KBM-7 (cell line): ENCODE measurements around the gene LAS1L.
"Not testable (repeated sequence)": the region's sequence is repeated elsewhere in the genome, so short reads cannot be mapped to it uniquely, and the experiment has no call there.

Source experiments
- DNase-seq: peaks from one replicate; pipeline ENCODE4 v3.0.0-alpha.2; 2015
- in situ Hi-C: fragments of 300-500 bp; cut with MboI; formaldehyde crosslinking; loops from 2 replicates; pipeline ENCODE4 v1.14.3; 2020; ENCODE audit warnings: low sequenced_read_pairs, low pct_unique_long_range_greater_than_20kb, mixed read lengths

LAS1L gene

DNA sequence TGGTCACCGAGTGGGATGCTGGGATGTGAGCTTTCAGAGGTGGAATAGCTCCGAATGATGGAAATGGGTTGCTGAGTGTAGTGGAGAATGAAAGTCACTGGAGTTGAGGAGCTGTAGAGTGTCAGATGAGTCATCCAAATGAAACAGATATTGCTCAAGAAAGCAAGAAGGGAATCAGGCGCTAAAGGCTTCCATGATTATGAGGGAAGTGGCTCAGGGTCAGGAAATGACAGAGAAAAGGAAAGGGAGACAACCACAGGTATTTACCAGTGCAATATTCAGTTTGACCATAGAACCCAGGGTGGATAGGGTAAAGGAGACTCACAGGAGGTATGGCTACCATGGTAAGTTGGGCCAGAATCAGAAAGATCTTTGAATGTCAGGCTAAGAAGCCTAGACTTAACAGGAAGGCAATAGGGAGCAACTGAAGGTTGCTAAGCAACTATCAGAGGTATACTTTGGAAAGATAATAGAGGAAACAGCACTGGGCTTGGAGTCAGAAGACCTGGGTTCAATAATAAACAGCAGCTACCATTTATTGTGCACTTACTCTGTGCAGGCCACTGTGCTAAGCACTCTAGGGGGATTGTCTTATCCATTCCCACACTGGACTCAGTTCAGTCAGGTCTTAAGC is 11.7 kb downstream of the LAS1L start:
- in situ Hi-C loops = no loop called here
- peak; percentile 29 for DNase-seq

DNA sequence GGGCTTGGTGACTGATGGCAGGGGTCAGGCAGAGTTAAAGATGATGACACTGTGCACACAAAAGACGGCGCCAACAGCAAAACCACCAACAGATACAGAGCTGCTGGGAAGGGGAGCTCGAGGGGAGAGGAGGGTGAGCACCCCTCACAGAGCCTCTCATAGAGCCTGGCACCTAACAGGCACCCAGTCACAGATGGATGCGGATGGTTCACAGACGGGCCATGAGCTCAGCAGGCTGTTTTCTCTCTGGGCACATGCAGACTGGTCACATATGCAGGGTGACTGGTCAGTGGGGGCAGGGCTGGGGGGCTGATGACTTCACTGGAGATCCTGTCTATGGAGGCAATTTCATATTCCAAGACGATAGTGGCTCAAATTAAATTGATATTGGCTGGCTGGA is 15.1 kb downstream of the LAS1L start:
- DNase-seq, in situ Hi-C loops: not testable (repeated sequence)

DNA sequence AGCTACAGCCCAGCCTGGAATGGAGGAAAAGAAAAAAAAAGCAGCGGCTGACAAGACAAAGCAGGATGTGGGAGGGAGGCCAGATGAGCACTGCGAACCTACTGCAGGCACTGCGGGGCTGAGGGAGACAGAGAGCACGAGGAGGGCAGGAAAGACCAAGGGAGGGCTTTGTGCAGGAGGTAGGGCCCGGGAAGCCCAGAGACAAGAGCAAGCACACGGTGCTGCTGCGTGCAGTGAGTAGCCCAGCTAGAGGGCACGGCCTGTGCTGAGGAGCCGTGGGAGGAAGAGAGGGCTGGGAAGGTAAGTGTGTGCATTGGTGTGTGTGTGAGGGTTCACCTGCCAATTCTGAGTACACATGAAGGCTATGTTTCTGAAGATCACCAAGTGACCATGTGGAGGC is 15.6 kb downstream of the LAS1L start:
- in situ Hi-C loops = not testable (repeated sequence)

DNA sequence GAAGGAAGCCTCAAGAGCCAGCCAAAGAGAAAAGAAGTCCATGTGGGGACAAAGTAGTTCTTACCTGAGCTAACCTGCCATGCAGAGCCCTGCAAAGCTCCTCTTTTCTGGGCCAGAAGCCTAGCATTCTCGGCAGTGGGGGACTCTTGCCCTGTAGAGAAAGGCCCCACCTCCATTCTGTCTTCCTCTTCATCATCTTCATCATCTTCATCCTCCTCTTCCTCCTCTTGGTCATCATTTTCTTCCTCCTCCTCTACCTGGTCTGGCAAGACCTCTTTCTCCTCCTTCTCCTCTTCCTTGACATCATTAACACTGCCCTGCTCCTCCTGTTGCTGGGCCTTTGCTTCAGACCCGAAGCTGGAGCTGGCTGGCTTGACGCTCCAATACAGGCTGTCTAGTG is 16.7 kb downstream of the LAS1L start:
- in situ Hi-C loops = no loop called here

More for the DNA sequence above, 15.6 kb downstream of the LAS1L start:
- not testable (repeated sequence) for DNase-seq

DNA sequence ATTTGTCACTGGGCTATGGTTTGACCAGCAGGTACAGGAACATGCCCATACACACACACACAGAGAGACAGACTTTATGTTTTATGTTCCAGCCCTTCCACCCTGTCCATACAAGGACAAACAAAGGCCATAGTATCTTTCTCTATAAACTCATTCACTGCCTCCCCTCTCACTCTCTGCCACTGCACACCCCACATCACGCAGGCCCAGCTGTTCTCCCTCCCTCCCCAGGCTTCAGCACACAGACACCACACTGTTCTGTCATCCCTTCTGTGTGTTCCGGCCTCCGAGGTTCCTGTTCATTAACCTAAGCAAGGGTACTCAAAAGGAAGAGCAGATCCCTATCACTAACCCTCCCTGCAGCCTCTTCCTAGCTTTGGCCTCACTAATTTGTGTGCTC is 17.8 kb downstream of the LAS1L start:
- in situ Hi-C loops = no loop called here
- DNase-seq = no peak

More for the DNA sequence above, 16.7 kb downstream of the LAS1L start:
- no peak for DNase-seq

DNA sequence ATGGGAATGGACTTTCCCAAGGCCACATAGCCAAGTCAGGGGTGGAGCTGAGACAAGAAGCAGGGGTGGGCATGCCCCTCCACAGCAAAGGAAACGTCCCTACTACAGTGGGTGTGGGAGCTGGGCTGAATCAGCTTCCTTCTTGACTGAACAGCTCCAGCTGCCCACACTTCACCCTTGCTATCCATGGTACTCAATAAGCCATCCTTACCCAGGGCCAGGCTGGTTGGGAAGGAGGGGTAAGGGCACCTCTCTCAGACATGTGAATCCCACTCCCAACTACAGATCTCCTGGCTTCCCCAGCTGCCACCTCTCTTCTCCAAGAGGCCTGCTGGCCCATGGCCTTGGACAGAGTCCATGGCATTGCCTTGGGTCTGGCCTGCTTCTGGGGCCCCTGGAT is 21.0 kb downstream of the LAS1L start:
- no peak for DNase-seq
- in situ Hi-C loops = no loop called here

DNA sequence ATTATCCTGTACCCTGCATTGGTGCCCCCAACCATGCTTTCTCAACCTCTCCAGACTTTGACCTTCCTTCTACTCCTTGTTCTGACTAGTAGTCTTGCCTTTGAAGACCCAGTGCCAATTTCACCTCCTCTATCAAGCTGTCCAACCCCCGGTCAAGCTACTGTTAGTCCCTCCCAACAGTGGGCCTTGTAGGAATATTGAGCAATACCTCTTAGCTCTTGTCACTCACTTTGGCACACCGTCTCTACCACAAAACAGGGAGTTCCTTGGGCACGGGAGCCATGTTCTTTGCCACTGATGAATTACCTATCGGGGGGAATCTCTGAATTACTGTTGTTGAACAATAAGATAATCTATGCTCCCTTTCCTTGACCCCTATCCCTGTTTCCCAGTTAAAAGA is 25.2 kb downstream of the LAS1L start:
- peak; percentile 15 for DNase-seq

DNA sequence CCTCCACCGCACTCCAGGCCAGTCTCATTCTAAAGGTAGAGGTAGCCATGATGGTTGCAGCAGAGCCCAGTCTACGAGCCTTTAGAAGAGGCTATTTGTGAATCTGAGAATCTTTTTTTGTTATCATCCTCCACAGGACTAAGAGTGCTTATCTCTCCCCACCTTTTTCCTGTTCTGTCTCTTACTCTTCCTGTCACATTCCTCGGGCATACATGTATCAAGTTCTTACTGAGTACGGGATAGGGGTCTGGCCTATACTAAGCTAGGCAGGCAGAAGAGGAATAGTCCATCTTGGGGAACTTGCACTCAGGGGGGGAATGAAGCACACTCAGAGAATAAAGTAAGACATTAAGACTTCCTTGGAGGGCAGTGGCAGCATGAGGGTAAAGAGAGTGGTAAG is 25.7 kb downstream of the LAS1L start:
- in situ Hi-C loops = no loop called here
- peak; percentile 22 for DNase-seq

More for the DNA sequence above, 25.2 kb downstream of the LAS1L start:
- in situ Hi-C loops = no loop called here

DNA sequence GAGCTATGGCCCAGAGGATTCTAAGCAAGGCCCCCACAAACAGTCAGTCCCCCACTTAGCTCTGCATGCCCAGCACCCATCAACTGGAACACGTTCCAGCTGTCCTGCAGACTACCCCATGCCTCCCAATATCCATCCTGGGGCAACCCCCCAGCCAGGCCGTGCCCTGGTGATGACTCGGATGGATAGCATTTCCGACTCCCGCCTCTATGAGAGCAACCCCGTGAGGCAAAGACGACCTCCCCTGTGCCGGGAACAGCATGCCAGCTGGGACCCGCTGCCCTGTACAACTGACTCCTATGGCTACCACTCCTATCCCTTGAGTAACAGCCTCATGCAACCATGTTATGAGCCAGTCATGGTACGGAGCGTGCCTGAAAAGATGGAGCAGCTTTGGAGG is 32.0 kb downstream of the LAS1L start:
- DNase-seq = no peak
- in situ Hi-C loops = no loop called here

DNA sequence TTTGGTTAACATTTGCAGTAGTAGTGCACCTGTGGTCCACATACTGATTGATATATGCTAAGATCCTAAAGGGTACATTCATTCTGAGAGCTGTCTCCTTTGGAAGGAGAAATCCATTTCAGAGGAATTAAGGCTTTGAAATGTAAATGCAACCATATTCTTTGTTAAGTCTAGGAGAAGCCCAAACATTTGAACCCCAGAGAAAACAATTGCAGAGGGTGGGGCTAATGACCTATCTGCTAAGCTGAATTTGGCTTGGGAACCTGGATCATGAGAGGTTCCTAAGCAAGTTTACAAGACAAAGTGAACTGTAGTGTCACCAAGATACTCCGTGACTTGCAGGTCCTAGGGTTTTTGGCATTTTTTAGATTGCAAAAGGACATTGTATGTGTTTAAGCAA is 41.2 kb downstream of the LAS1L start:
- in situ Hi-C loops = no loop called here

DNA sequence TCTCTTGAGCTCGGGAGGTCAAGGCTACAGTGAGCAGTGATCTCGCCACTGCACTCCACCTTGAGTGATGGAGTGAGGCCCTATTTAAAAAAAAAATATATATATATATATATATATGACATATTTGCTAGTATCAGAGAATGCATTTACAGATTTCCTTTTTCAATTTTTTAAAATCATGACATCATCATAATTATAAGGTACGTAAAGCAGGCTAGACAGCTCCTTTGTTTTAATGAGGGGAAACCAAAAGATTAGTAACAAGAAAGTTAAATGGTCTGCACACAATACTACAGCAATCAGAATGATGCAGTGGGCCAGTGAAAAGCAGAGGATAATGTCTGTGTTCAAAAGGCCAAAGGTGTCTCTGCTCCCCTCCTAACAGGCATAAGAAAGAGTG is 43.0 kb downstream of the LAS1L start:
- no peak for DNase-seq
- in situ Hi-C loops = no loop called here

More for the DNA sequence above, 41.2 kb downstream of the LAS1L start:
- DNase-seq = no peak

DNA sequence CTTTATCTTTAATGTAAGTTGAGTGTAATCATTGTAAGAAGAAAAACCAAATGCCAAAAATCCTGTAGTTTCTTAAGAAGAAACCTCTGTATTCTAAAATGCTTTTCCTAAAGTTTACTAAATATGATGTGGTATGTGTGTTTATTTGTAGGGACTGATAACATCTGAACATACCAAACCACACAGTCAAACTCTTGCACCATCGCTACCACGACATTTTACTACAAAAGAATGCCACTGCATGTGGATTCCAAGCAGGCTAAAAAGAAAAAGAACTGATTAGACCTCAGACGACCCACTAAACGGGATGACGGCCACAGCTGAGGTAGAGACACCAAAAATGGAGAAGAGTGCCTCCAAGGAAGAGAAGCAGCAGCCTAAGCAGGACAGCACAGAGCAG is 46.1 kb downstream of the LAS1L start:
- DNase-seq = no peak
- in situ Hi-C loops = no loop called here

DNA sequence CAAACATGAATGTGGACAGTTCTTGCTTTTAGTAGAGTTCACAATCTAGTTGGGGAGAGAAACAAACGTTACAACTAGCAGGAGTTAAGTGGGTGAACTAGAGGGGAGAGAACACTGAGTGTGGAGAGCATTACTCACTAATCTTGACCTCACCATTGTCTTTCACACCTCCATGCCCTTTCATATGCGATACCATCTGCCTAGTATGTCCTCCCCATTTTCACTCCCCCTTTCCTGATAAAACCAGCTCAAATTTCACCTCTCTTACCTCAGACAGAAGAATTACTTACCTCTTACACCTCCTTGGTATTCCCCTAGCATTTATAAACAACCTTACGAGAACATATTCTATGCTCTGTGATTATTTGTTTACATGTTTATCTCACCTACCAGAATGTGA is 53.6 kb downstream of the LAS1L start:
- no peak for DNase-seq
- in situ Hi-C loops = no loop called here

DNA sequence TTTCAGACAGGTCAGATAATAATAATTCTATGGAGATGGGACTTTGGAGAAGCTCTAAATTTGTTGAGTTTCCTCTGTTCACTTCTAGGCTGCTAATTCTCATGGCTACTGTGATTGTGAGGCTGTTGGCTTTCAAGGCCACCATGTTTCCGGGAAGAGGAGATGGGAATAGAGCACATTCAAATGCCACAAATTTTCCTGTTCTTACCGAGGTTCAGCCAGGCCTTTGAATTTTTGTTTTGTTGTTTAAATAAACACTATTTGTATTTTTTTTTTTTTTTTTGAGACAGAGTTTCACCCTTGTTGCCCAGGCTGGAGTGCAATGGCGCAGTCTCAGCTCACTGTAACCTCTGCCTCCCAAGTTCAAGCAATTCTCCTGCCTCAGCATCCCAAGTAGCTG is 55.5 kb downstream of the LAS1L start:
- in situ Hi-C loops, DNase-seq: not testable (repeated sequence)

DNA sequence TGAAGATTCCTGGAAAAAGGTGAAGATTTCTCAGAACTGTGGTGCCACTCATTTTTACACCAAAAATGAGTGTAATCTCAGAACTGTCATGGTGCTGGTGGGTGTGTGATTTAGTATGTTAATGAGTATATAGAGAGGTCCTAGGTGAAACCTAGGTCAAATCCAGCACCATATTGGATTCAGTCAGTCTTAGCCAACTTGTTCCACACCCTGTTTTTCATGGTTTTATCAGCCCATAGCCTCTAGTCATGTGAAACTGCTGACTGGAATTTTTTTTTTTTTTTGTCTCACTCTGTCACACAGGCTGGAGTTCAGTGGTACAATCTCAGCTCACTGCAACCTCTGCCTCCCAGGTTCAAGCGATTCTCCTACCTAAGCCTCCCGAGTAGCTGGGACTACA is 58.0 kb downstream of the LAS1L start:
- no peak for DNase-seq
- in situ Hi-C loops = no loop called here

DNA sequence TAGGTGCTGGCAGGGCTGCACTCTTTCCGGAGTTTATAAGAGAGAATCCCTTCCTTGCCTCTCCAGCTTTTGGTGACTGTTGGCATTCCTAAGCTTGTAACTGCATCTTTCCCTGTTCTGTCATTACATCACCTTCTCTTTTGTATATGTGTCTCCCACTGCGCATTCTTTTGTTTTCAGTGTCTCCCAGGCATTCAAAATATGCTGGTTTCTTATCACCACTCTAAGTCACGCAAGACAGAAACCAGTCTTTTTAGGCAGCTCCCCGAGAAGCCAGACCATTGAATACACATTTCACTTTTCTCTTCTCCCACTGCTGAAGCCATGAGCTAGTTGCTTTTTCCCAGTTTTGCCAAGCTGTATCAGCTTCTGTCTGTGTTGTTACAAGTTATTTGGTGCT is 71.0 kb downstream of the LAS1L start:
- DNase-seq = no peak

More for the DNA sequence above, 71.0 kb downstream of the LAS1L start:
- in situ Hi-C loops = no loop called here
